Islet precursor cell (in vitro differentiated cells): ENCODE measurements around the gene OLFM2.
"Not testable (repeated sequence)": the region's sequence is repeated elsewhere in the genome, so short reads cannot be mapped to it uniquely, and the experiment has no call there.

Experiments
- DNase-seq: peaks from one replicate; pipeline ENCODE4 v3.0.0-alpha.2; 2018

OLFM2 gene

GRCh38 chr19:9936326-9937000, at the start of gene OLFM2:
Gene OLFM2, minus strand, starts transcription at chr19:9936515. Its CDS starts 149 bp downstream, at chr19:9936366.
- DNase-seq = peak; percentile 71

GRCh38 chr19:9981406-9982260, 45.3 kb upstream of the OLFM2 start:
- no peak for DNase-seq

GRCh38 chr19:9972103-9972502, 35.8 kb upstream of the OLFM2 start:
- no peak for DNase-seq

GRCh38 chr19:9971166-9971897, 35.0 kb upstream of the OLFM2 start:
- no peak for DNase-seq

- no peak for DNase-seq
Measured at GRCh38 chr19:9970481-9970880, 34.2 kb upstream of the OLFM2 start.

GRCh38 chr19:9969688-9969975, 33.3 kb upstream of the OLFM2 start:
- DNase-seq = no peak

GRCh38 chr19:9968820-9969687, 32.7 kb upstream of the OLFM2 start:
- DNase-seq = no peak

GRCh38 chr19:9967326-9967725, 31.0 kb upstream of the OLFM2 start:
- no peak for DNase-seq

- DNase-seq = no peak
Measured at GRCh38 chr19:9966448-9966847, 30.1 kb upstream of the OLFM2 start.

- DNase-seq = no peak
Measured at GRCh38 chr19:9966024-9966423, 29.7 kb upstream of the OLFM2 start.

GRCh38 chr19:9962623-9963290, 26.4 kb upstream of the OLFM2 start:
- peak; percentile 64 for DNase-seq

- DNase-seq = no peak
Measured at GRCh38 chr19:9961103-9961502, 24.8 kb upstream of the OLFM2 start.

GRCh38 chr19:9958379-9958821, 22.1 kb upstream of the OLFM2 start:
- DNase-seq = no peak

GRCh38 chr19:9956956-9957355, 20.6 kb upstream of the OLFM2 start:
- DNase-seq = no peak

GRCh38 chr19:9953802-9954542, 17.7 kb upstream of the OLFM2 start:
- no peak for DNase-seq

- DNase-seq = no peak
Measured at GRCh38 chr19:9952276-9952675, 16.0 kb upstream of the OLFM2 start.

GRCh38 chr19:9947441-9947840, 11.1 kb upstream of the OLFM2 start:
- DNase-seq = no peak

- not testable (repeated sequence) for DNase-seq
Measured at GRCh38 chr19:9946528-9947125, 10.3 kb upstream of the OLFM2 start.

- DNase-seq = peak; percentile 96
Measured at GRCh38 chr19:9945319-9945966, 9.1 kb upstream of the OLFM2 start.

GRCh38 chr19:9943744-9944143, 7.4 kb upstream of the OLFM2 start:
- no peak for DNase-seq
